H1 (cell line): ENCODE data around the gene ATP11A. TPM values are rescaled to one million over a fixed set of nuclear protein-coding genes. Genes with fewer than 3 reads are reported as not detected.

ENCODE experiments used
- CTCF ChIA-PET: fragments of 300-600 bp; sonication (Branson Sonifier 250); formaldehyde crosslinking; loops from one replicate; lab custom pipeline; 2021; ENCODE audit not compliant: partially characterized antibody; lab: Charles Lee
- POLR2A ChIA-PET: fragments of 300-600 bp; sonication (Branson Sonifier 250); formaldehyde crosslinking; loops from one replicate; lab custom pipeline; 2021; ENCODE audit warnings: inconsistent platforms; ENCODE audit not compliant: partially characterized antibody; lab: Charles Lee
- DNase-seq, 2 experiments: peaks; one replicate each; pipeline versions ENCODE4 v3.0.0 to v3.0.0-alpha.2; 2010 to 2022; ENCODE audit warnings: low spot score in 2 of 2, low read depth in 1 of 2, mixed read lengths in 1 of 2
- FAIRE-seq: peaks from 2 replicates; lab custom pipeline; 2011; peaks lifted over from hg19 to GRCh38; lab: Jason Lieb, UNC
- H2AFZ ChIP-seq: 2 replicates; pipeline ENCODE4 v1.8.1; 2012; ENCODE audit warnings: low read length, inconsistent platforms
- H2AK5ac ChIP-seq: 2 replicates; pipeline ENCODE4 v1.6.1; 2013; ENCODE audit warnings: low read depth, low read length
- H2BK120ac ChIP-seq: replicated peaks from 2 replicates; pipeline ENCODE3; 2013; ENCODE audit warnings: low read depth, low read length, inconsistent platforms
- H2BK12ac ChIP-seq: 2 replicates; pipeline ENCODE4 v1.6.1; 2013; ENCODE audit warnings: low read depth, low read length
- H2BK15ac ChIP-seq: 2 replicates; pipeline ENCODE4 v1.6.1; 2013; ENCODE audit warnings: low read length
- H2BK20ac ChIP-seq: 2 replicates; pipeline ENCODE4 v1.6.1; 2013; ENCODE audit warnings: low read length
- H2BK5ac ChIP-seq: 2 replicates; pipeline ENCODE4 v1.6.1; 2013; ENCODE audit warnings: low read depth, low read length
- H3K14ac ChIP-seq: 2 replicates; pipeline ENCODE4 v1.6.1; 2013; ENCODE audit warnings: inconsistent platforms; ENCODE audit not compliant: insufficient read length
- H3K18ac ChIP-seq: 2 replicates; pipeline ENCODE4 v1.6.1; 2013; ENCODE audit warnings: low read length; ENCODE audit errors: extremely low read depth
- H3K23ac ChIP-seq: 2 replicates; pipeline ENCODE4 v1.6.1; 2013; ENCODE audit warnings: inconsistent platforms; ENCODE audit not compliant: insufficient read length
- H3K23me2 ChIP-seq: 2 replicates; pipeline ENCODE4 v1.6.1; 2013; ENCODE audit warnings: low read depth, low read length
- H3K27ac ChIP-seq: 2 replicates; pipeline ENCODE4 v1.6.1; 2011; ENCODE audit warnings: low read depth, low read length, inconsistent platforms
- H3K27me3 ChIP-seq, 4 experiments: replicated peaks in 1 of 4; 1 replicate in 1 of 4; 2 replicates in 3 of 4; pipeline versions ENCODE4 v1.6.1 to v1.8.1; 2011 to 2013; ENCODE audit warnings: low read length in 3 of 4, mild to moderate bottlenecking in 3 of 4, inconsistent platforms in 2 of 4, mixed read lengths in 2 of 4, moderate library complexity in 1 of 4; ENCODE audit not compliant: control insufficient read depth in 3 of 4, insufficient read depth in 3 of 4; ENCODE audit errors: extremely low read depth in 1 of 4
- H3K36me3 ChIP-seq, 4 experiments: 2 replicates each; pipeline versions ENCODE4 v1.6.1 to v1.8.1; 2011 to 2013; ENCODE audit warnings: mild to moderate bottlenecking in 4 of 4, low read length in 3 of 4, moderate library complexity in 2 of 4, control low read depth in 1 of 4, inconsistent platforms in 1 of 4; ENCODE audit not compliant: insufficient read depth in 4 of 4, control insufficient read depth in 2 of 4
- H3K4ac ChIP-seq: replicated peaks from 2 replicates; pipeline ENCODE3; 2013; ENCODE audit warnings: low read length, low read depth, mixed read lengths, inconsistent platforms; ENCODE audit not compliant: insufficient read length
- H3K4me1 ChIP-seq, 4 experiments: replicated peaks in 1 of 4; 1 replicate in 1 of 4; 2 replicates in 3 of 4; pipeline versions ENCODE4 v1.6.1 to v1.8.1; 2011 to 2013; ENCODE audit warnings: low read length in 3 of 4, inconsistent platforms in 2 of 4, mixed read lengths in 1 of 4; ENCODE audit not compliant: insufficient read depth in 4 of 4, control insufficient read depth in 3 of 4
- H3K4me2 ChIP-seq, 2 experiments: 2 replicates each; pipeline versions ENCODE4 v1.6.1 to v1.8.1; 2011 to 2013; ENCODE audit warnings: low read depth in 2 of 2, low read length in 2 of 2, control low read depth in 1 of 2, inconsistent platforms in 1 of 2, mild to moderate bottlenecking in 1 of 2; ENCODE audit not compliant: insufficient read depth in 1 of 2
- H3K4me3 ChIP-seq, 4 experiments: fragments of 200-600, 300-600 bp in 1 of 4; sonication (generic), shearing (Covaris generic), sonication (Bioruptor Twin) in 1 of 4; 2 replicates each; pipeline versions ENCODE4 v1.5.1 to v1.8.1; 2011 to 2016; ENCODE audit warnings: low read length in 4 of 4, low read depth in 3 of 4, control low read depth in 2 of 4, inconsistent platforms in 2 of 4, mild to moderate bottlenecking in 2 of 4, mixed read lengths in 1 of 4, moderate library complexity in 1 of 4; ENCODE audit not compliant: insufficient read depth in 2 of 4; ENCODE audit errors: extremely low read depth in 1 of 4
- H3K56ac ChIP-seq: replicated peaks from 2 replicates; pipeline ENCODE3; 2013; ENCODE audit warnings: low read depth, mild to moderate bottlenecking, mixed read lengths, low read length, inconsistent platforms; ENCODE audit not compliant: insufficient read length
- H3K79me1 ChIP-seq: 2 replicates; pipeline ENCODE4 v1.6.1; 2013; ENCODE audit warnings: low read depth, low read length, control low read depth
- H3K79me2 ChIP-seq, 2 experiments: 2 replicates each; pipeline versions ENCODE4 v1.6.1 to v1.8.1; 2012 to 2013; ENCODE audit warnings: low read length in 2 of 2, mild to moderate bottlenecking in 2 of 2, inconsistent platforms in 1 of 2; ENCODE audit not compliant: insufficient read depth in 2 of 2, control insufficient read depth in 1 of 2
- H3K9ac ChIP-seq, 4 experiments: replicated peaks in 1 of 4; 1 replicate in 1 of 4; 2 replicates in 3 of 4; pipeline versions ENCODE4 v1.6.1 to v1.8.1; 2011 to 2013; ENCODE audit warnings: low read depth in 3 of 4, low read length in 3 of 4, control low read depth in 2 of 4, mild to moderate bottlenecking in 2 of 4, moderate library complexity in 2 of 4, inconsistent platforms in 1 of 4; ENCODE audit errors: extremely low read depth in 1 of 4
- H3K9me3 ChIP-seq, 2 experiments: 2 replicates each; pipeline versions ENCODE4 v1.6.1 to v1.8.1; 2012 to 2013; ENCODE audit warnings: mild to moderate bottlenecking in 2 of 2, moderate library complexity in 2 of 2, control low read depth in 1 of 2, inconsistent platforms in 1 of 2, low read depth in 1 of 2, low read length in 1 of 2, mixed read lengths in 1 of 2; ENCODE audit not compliant: insufficient read depth in 2 of 2
- H4K20me1 ChIP-seq, 2 experiments: replicated peaks in 1 of 2; 2 replicates each; pipeline versions ENCODE3 to v1.8.1; 2011 to 2013; ENCODE audit warnings: inconsistent platforms in 2 of 2, low read length in 2 of 2, mild to moderate bottlenecking in 1 of 2; ENCODE audit not compliant: insufficient read depth in 2 of 2, control insufficient read depth in 1 of 2
- H4K5ac ChIP-seq: 2 replicates; pipeline ENCODE4 v1.6.1; 2013; ENCODE audit warnings: low read length, low read depth, mixed read lengths, inconsistent platforms; ENCODE audit not compliant: insufficient read length
- H4K8ac ChIP-seq: 2 replicates; pipeline ENCODE4 v1.8.0; 2013; ENCODE audit warnings: mild to moderate bottlenecking, moderate library complexity, low read length, inconsistent platforms; ENCODE audit not compliant: insufficient read depth; ENCODE audit errors: extremely low read depth
- H4K91ac ChIP-seq: replicated peaks from 2 replicates; pipeline ENCODE3; 2013; ENCODE audit warnings: low read length, mixed read lengths, inconsistent platforms; ENCODE audit not compliant: insufficient read length
- BRCA1 ChIP-seq: IDR thresholded peaks from 2 replicates; pipeline ENCODE4 v1.6.1; 2012; ENCODE audit warnings: low read depth, low read length, improper control_type of control experiment
- CEBPB ChIP-seq: IDR thresholded peaks from 2 replicates; pipeline ENCODE4 v1.6.1; 2012; ENCODE audit warnings: low read depth, low read length
- CTBP2 ChIP-seq: IDR thresholded peaks from 2 replicates; pipeline ENCODE4 v1.7.0; 2011; ENCODE audit warnings: borderline replicate concordance, mild to moderate bottlenecking, moderate library complexity, mixed read lengths, low read length; ENCODE audit not compliant: insufficient read depth, insufficient read length
- GTF2F1 ChIP-seq: IDR thresholded peaks from 2 replicates; pipeline ENCODE4 v1.6.1; 2012; ENCODE audit warnings: low read depth, low read length, improper control_type of control experiment, borderline replicate concordance
- JUN ChIP-seq: IDR thresholded peaks from 2 replicates; pipeline ENCODE4 v1.6.1; 2011; ENCODE audit warnings: low read depth, mild to moderate bottlenecking, improper control_type of control experiment, low read length
- KDM5A ChIP-seq: fragments of 200-600 bp; IDR thresholded peaks from 2 replicates; pipeline ENCODE4 v1.7.1; 2012; ENCODE audit warnings: mild to moderate bottlenecking, low read length, inconsistent platforms, mixed read lengths
- MAFK ChIP-seq: IDR thresholded peaks from 2 replicates; pipeline ENCODE4 v1.6.1; 2012; ENCODE audit warnings: low read depth, mild to moderate bottlenecking, improper control_type of control experiment, low read length
- NANOG ChIP-seq: IDR thresholded peaks from 2 replicates; pipeline ENCODE4 v1.6.1; 2011; ENCODE audit warnings: low read length, low read depth, mild to moderate bottlenecking, inconsistent platforms; ENCODE audit not compliant: insufficient read depth, poor library complexity, severe bottlenecking
- PHF8 ChIP-seq: fragments of 200-600 bp; sonication (generic); conservative IDR thresholded peaks from 2 replicates; pipeline ENCODE4 v1.7.1; 2012; ENCODE audit warnings: low read depth, mild to moderate bottlenecking, inconsistent platforms, low read length, moderate library complexity
- RXRA ChIP-seq: IDR thresholded peaks from 2 replicates; pipeline ENCODE4 v1.6.1; 2011; ENCODE audit warnings: low read depth, mild to moderate bottlenecking, low read length, moderate library complexity; ENCODE audit not compliant: insufficient read depth
- SIX5 ChIP-seq: IDR thresholded peaks from 2 replicates; pipeline ENCODE4 v1.6.1; 2011; ENCODE audit warnings: mild to moderate bottlenecking, low read depth, low read length
- SP1 ChIP-seq: IDR thresholded peaks from 2 replicates; pipeline ENCODE4 v1.6.1; 2011; ENCODE audit warnings: low read depth, low read length
- SP4 ChIP-seq: IDR thresholded peaks from 2 replicates; pipeline ENCODE4 v1.6.1; 2012; ENCODE audit warnings: low read length, inconsistent platforms
- TBP ChIP-seq: IDR thresholded peaks from 2 replicates; pipeline ENCODE4 v1.6.1; 2011; ENCODE audit warnings: low read depth, low read length, improper control_type of control experiment
- YY1 ChIP-seq: IDR thresholded peaks from 2 replicates; pipeline ENCODE4 v1.6.1; 2011; ENCODE audit warnings: low read depth, mild to moderate bottlenecking, low read length
- WGBS, 2 experiments: shearing (Covaris generic) in 1 of 2; methylation state at CpG; one replicate each; pipeline versions ENCODE4 v1.1.6 to v1.1.7; 2013 to 2015; ENCODE audit warnings: low lambda C conversion rate in 2 of 2, mixed read lengths in 2 of 2, inconsistent platforms in 1 of 2, low coverage in 1 of 2, missing lambda C conversion rate in 1 of 2; ENCODE audit not compliant: insufficient replicate concordance in 2 of 2, insufficient coverage in 1 of 2, insufficient read length in 1 of 2; ENCODE audit errors: extremely low coverage in 1 of 2, missing lambda C conversion rate in 1 of 2; 5-methylcytosine and 5-hydroxymethylcytosine counted together
- polyA plus RNA-seq, 7 experiments: library from polyadenylated mRNA; depleted of rRNA in 3 of 7; stranded (reverse) in 5 of 7; unstranded in 2 of 7; fragments of >200 nt in 5 of 7; fragments of 200-250 nt in 2 of 7; gene quantifications; 1 replicate in 5 of 7; 2 replicates in 1 of 7; 4 replicates in 1 of 7; pipeline versions ENCODE4 v1.2.1 to v1.2.3, GENCODE V29; 2011 to 2013; ENCODE audit warnings: missing spikeins in 2 of 7, mixed read lengths in 2 of 7
- total RNA-seq: library from RNA; stranded (reverse); fragmentation: NEBNext Ultra II Directional; extraction: Animal tissue kit (Norgen Biotek cat#: 25700); gene quantifications from 2 replicates; pipeline ENCODE4 v1.2.1, GENCODE V29; 2021

The ATP11A gene
- total and polyA plus RNA-seq, 2 of the 8 experiments (the other 6 are each of a cell fraction or from before 2014, with no cell fraction given), result 28.8 to 72.9 TPM

DNA sequence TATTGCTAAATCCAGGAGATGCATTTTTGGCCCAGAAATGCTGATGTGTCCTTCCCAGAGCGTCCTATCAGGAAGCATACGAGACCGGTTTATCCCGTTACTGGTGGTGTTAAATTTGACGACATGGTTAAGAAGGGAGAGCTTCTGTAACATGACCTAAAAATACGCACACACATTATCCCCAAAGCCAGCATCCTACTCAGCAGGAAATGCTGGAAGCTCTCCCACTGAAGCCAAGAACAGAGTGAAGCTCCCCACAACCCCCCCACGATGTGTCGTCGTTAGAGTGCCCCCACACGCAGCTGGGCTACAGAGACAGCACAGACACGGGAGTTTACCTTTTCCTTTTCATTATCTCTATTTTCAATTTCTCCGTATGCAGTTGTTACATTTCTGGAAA is 234.1 kb downstream of the ATP11A start:
- DNase-seq (no peak), FAIRE-seq (no peak)
- H2BK120ac ChIP-seq, result no peak overlapping the region
- H4K91ac ChIP-seq, result no peak overlapping the region
- no peak overlapping the region for H2BK20ac ChIP-seq
- no peak overlapping the region for H3K14ac ChIP-seq
- H3K18ac ChIP-seq, result no peak overlapping the region
- no peaks in the 10 kb centered on the region for H3K27me3 ChIP-seq
- H3K23ac ChIP-seq, result no peak overlapping the region
- H3K9me3 ChIP-seq, result peaks cover 4 to 10% of the 10 kb centered on the region in 2 experiments
- no peak overlapping the region for H3K27ac ChIP-seq
- ChIA-PET POLR2A (no interaction called here), CTCF (interaction anchor here (0.6 to 1.1 kb wide), 2 partner anchors 17 to 21 kb away, joined by 3 read pairs; no protein-coding TSS in a partner anchor)
- peaks cover 2% of the 10 kb centered on the region; the same call in 1 of the 2 replicates for H3K79me1 ChIP-seq
- no peak overlapping the region for H2AFZ ChIP-seq
- no peak overlapping the region for H3K4ac ChIP-seq
- H3K4me2 ChIP-seq, result no peak overlapping the region
- H4K20me1 ChIP-seq, result peaks cover 0 to 1% of the 10 kb centered on the region in 2 experiments
- no peak overlapping the region for H2AK5ac ChIP-seq
- H3K4me3 ChIP-seq, result no peak overlapping the region
- H3K4me1 ChIP-seq, result peaks cover 2 to 8% (median 4%) of the 10 kb centered on the region in 4 experiments; a peak in 6 of 7 replicates
- H3K56ac ChIP-seq, result no peak overlapping the region
- H2BK12ac ChIP-seq, result no peak overlapping the region
- no peaks in the 10 kb centered on the region for H3K36me3 ChIP-seq
- H4K8ac ChIP-seq, result no peak overlapping the region
- H3K79me2 ChIP-seq, result no peaks in the 10 kb centered on the region
- WGBS, 2 experiments, result 96% methylated on average over 12 of the region's 12 CpGs; no CpG with 5 or more reads in 1 of the 2 experiments
- no peak overlapping the region for H3K9ac ChIP-seq
- no peak overlapping the region for H2BK15ac ChIP-seq
- H2BK5ac ChIP-seq, result no peak overlapping the region
- no peaks in the 10 kb centered on the region for H3K23me2 ChIP-seq
- H4K5ac ChIP-seq, result no peak overlapping the region
- TF ChIP-seq GTF2F1 (no peak), CTBP2 (no peak), CEBPB (no peak), TBP (no peak), BRCA1 (no peak), JUN (no peak), SP1 (no peak), YY1 (no peak), SIX5 (no peak), KDM5A (no peak), SP4 (no peak), PHF8 (no peak), MAFK (no peak), NANOG (no peak), RXRA (no peak)
